ENCODE measurements around the gene MAPK4.

GRCh38 chr18:50636366-50637057, 76.6 kb downstream of the MAPK4 start:
- TF ChIP-seq POLR2A (IDR thresholded peaks at IDR 0.05) (no peak), EP300 (IDR thresholded peaks at IDR 0.05) (no peak), CTCF (IDR thresholded peaks at IDR 0.05) (no peak), POLR2AphosphoS5 (IDR thresholded peaks at IDR 0.05) (no peak)

All from sigmoid colon (tissue), 4 donors.